Liver (tissue), 9 donors: ENCODE data around the gene LMF1. TPM values are rescaled to one million over a fixed set of nuclear protein-coding genes. Genes with fewer than 3 reads are reported as not detected.

Experiments
- DNase-seq: peaks from one replicate; pipeline ENCODE4 v3.0.0-alpha.2; 2017; ENCODE audit warnings: low spot score
- H3K27ac ChIP-seq, 2 donors: one replicate each; pipeline ENCODE4 v1.7.0; 2013; ENCODE audit warnings: inconsistent platforms in 2 of 2, low read length in 2 of 2, control low read depth in 1 of 2, low read depth in 1 of 2, mild to moderate bottlenecking in 1 of 2
- H3K27me3 ChIP-seq, 4 donors: one replicate each; pipeline versions ENCODE4 v1.6.1 to v1.7.0; 2013; ENCODE audit warnings: low read length in 3 of 4, inconsistent platforms in 1 of 4, mild to moderate bottlenecking in 1 of 4, moderate library complexity in 1 of 4; ENCODE audit not compliant: control insufficient read depth in 4 of 4, insufficient read depth in 4 of 4
- H3K36me3 ChIP-seq, 4 donors: one replicate each; pipeline versions ENCODE4 v1.6.1 to v1.7.0; 2013; ENCODE audit warnings: low read length in 3 of 4, mild to moderate bottlenecking in 3 of 4, low read depth in 1 of 4, moderate library complexity in 1 of 4; ENCODE audit not compliant: control insufficient read depth in 4 of 4, insufficient read depth in 3 of 4
- H3K4me1 ChIP-seq, 4 donors: one replicate each; pipeline versions ENCODE4 v1.6.1 to v1.7.0; 2013; ENCODE audit warnings: low read length in 3 of 4, mild to moderate bottlenecking in 3 of 4, moderate library complexity in 1 of 4; ENCODE audit not compliant: control insufficient read depth in 4 of 4, insufficient read depth in 4 of 4
- H3K4me3 ChIP-seq, 3 donors: one replicate each; pipeline versions ENCODE4 v1.6.1 to v1.7.0; 2013; ENCODE audit warnings: low read length in 3 of 3, control low read depth in 1 of 3, low read depth in 1 of 3, mild to moderate bottlenecking in 1 of 3
- H3K9ac ChIP-seq, 2 donors: one replicate each; pipeline ENCODE4 v1.7.0; 2013; ENCODE audit warnings: low read length in 2 of 2, mild to moderate bottlenecking in 2 of 2, moderate library complexity in 2 of 2, control low read depth in 1 of 2, low read depth in 1 of 2
- H3K9me3 ChIP-seq, 4 donors: one replicate each; pipeline versions ENCODE4 v1.6.1 to v1.7.0; 2013; ENCODE audit warnings: low read length in 3 of 4; ENCODE audit not compliant: control insufficient read depth in 4 of 4
- CTCF ChIP-seq: fragments of 150-350 bp; IDR thresholded peaks from 2 replicates; pipeline ENCODE4 v1.5.1; 2017; ENCODE audit warnings: improper control_type of control experiment, low read depth, low read length; ENCODE audit not compliant: missing input control
- EGR1 ChIP-seq, 2 donors: IDR thresholded peaks; 2 replicates each; pipeline ENCODE4 v1.6.1; 2016 to 2018; ENCODE audit warnings: antibody characterized with exemption in 2 of 2, low read depth in 2 of 2
- FOXA1 ChIP-seq: IDR thresholded peaks from 2 replicates; pipeline ENCODE4 v1.6.1; 2016; ENCODE audit warnings: antibody characterized with exemption
- FOXA2 ChIP-seq: IDR thresholded peaks from 2 replicates; pipeline ENCODE4 v1.6.1; 2016; ENCODE audit warnings: antibody characterized with exemption
- GABPA ChIP-seq, 2 donors: IDR thresholded peaks in 1 of 2; conservative IDR thresholded peaks in 1 of 2; 2 replicates each; pipeline ENCODE4 v1.6.1; 2016; ENCODE audit warnings: antibody characterized with exemption in 2 of 2, mild to moderate bottlenecking in 1 of 2, moderate library complexity in 1 of 2
- HNF4A ChIP-seq, 2 donors: conservative IDR thresholded peaks; 2 replicates each; pipeline ENCODE4 v1.6.1; 2016; ENCODE audit warnings: antibody characterized with exemption in 2 of 2, mild to moderate bottlenecking in 2 of 2
- HNF4G ChIP-seq: IDR thresholded peaks from 2 replicates; pipeline ENCODE4 v1.6.1; 2016; ENCODE audit warnings: antibody characterized with exemption
- JUND ChIP-seq, 2 donors: IDR thresholded peaks; 2 replicates each; pipeline ENCODE4 v1.6.1; 2016; ENCODE audit warnings: antibody characterized with exemption in 2 of 2
- NR2F2 ChIP-seq: IDR thresholded peaks from 2 replicates; pipeline ENCODE4 v1.6.1; 2016; ENCODE audit warnings: antibody characterized with exemption
- RAD21 ChIP-seq, 2 donors: IDR thresholded peaks; 2 replicates each; pipeline ENCODE4 v1.6.1; 2016; ENCODE audit warnings: antibody characterized with exemption in 2 of 2, mild to moderate bottlenecking in 2 of 2
- RXRA ChIP-seq, 2 donors: IDR thresholded peaks; 2 replicates each; pipeline ENCODE4 v1.6.1; 2017 to 2018; ENCODE audit warnings: antibody characterized with exemption in 2 of 2, mild to moderate bottlenecking in 1 of 2
- SP1 ChIP-seq: IDR thresholded peaks from 2 replicates; pipeline ENCODE4 v1.6.1; 2018; ENCODE audit warnings: antibody characterized with exemption, mild to moderate bottlenecking
- TAF1 ChIP-seq: conservative IDR thresholded peaks from 2 replicates; pipeline ENCODE4 v1.6.1; 2016; ENCODE audit warnings: antibody characterized with exemption, mild to moderate bottlenecking
- YY1 ChIP-seq: IDR thresholded peaks from 2 replicates; pipeline ENCODE4 v1.6.1; 2016; ENCODE audit warnings: antibody characterized with exemption, mild to moderate bottlenecking
- ZBTB33 ChIP-seq: IDR thresholded peaks from 2 replicates; pipeline ENCODE4 v1.6.1; 2016; ENCODE audit warnings: antibody characterized with exemption
- WGBS: extraction: QIAGEN DNeasy Blood & Tissue Kit; methylation state at CpG from one replicate; pipeline ENCODE4 v1.1.7; 2013; 5-methylcytosine and 5-hydroxymethylcytosine counted together
- polyA plus RNA-seq, 2 donors: library from polyadenylated mRNA; stranded (reverse) in 1 of 2; unstranded in 1 of 2; fragments of 200-250 nt in 1 of 2; fragments of >200 nt in 1 of 2; fragmentation: Nextera tagmentation in 1 of 2; extraction: Ambion mirVana in 1 of 2; gene quantifications; one replicate each; pipeline versions ENCODE4 v1.2.1 to v1.2.3, GENCODE V29; 2013 to 2015
- total RNA-seq, 2 donors: library from RNA; depleted of rRNA; stranded (reverse); fragments of >200 nt; gene quantifications; one replicate each; pipeline ENCODE4 v1.2.3, GENCODE V29; 2014
- TF ChIP-seq, protein P1 (sequence below): IDR thresholded peaks from 2 replicates; pipeline ENCODE4 v1.6.1; 2016; ENCODE audit warnings: antibody characterized with exemption
- TF ChIP-seq, protein P2 (sequence below): IDR thresholded peaks from 2 replicates; pipeline ENCODE4 v1.6.1; 2016; ENCODE audit warnings: antibody characterized with exemption
- TF ChIP-seq, protein P3 (sequence below): IDR thresholded peaks from 2 replicates; pipeline ENCODE4 v1.6.1; 2016; ENCODE audit warnings: antibody characterized with exemption, mild to moderate bottlenecking
- donor health status: healthy.
- donor health status: healthy.
- donor health status: healthy.
- donor health status: healthy.
- donor health status: healthy.

LMF1 gene
- total and polyA plus RNA-seq, 4 donors, result 8.8 to 24.3 (median 12.6) TPM

GRCh38 chr16:853981-854807 lies 116.6 kb downstream of the LMF1 start:
- Histone ChIP-seq H3K36me3 (no peaks in the 10 kb centered on the region), H3K9ac (no peak overlapping the region), H3K4me3 (no peak overlapping the region), H3K9me3 (peaks cover 0 to 2% (median 1%) of the 10 kb centered on the region in 4 donors), H3K4me1 (no peaks in the 10 kb centered on the region), H3K27me3 (no peaks in the 10 kb centered on the region), H3K27ac (no peak overlapping the region)
- 94% methylated on average over 31 of the region's 31 CpGs for WGBS
- TF ChIP-seq FOXA2 (no peak), JUND (IDR thresholded peaks at IDR 0.05) (no peak), GABPA (IDR thresholded peaks at IDR 0.05 in 1 of 2, conservative IDR thresholded peaks at IDR 0.05 in 1 of 2) (no peak)
- TF ChIP-seq, protein P1, sequence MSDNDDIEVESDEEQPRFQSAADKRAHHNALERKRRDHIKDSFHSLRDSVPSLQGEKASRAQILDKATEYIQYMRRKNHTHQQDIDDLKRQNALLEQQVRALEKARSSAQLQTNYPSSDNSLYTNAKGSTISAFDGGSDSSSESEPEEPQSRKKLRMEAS, result no peak
- no peak for DNase-seq

- H3K27me3 ChIP-seq, result no peaks in the 10 kb centered on the region
- H3K9ac ChIP-seq, result no peak overlapping the region
- H3K4me1 ChIP-seq, result no peaks in the 10 kb centered on the region
- H3K27ac ChIP-seq, result no peak overlapping the region
- WGBS, result 95% methylated on average over 11 of the region's 11 CpGs
- no peaks in the 10 kb centered on the region for H3K36me3 ChIP-seq
- peaks cover 0 to 3% (median 2%) of the 10 kb centered on the region in 4 donors for H3K9me3 ChIP-seq
- no peak for DNase-seq
- TF ChIP-seq GABPA (IDR thresholded peaks at IDR 0.05 in 1 of 2, conservative IDR thresholded peaks at IDR 0.05 in 1 of 2), result no peak
- TF ChIP-seq RXRA (IDR thresholded peaks at IDR 0.05), result no peak
- TF ChIP-seq SP1, result no peak
- TF ChIP-seq YY1, result no peak
- no peak for TF ChIP-seq CTCF
- TF ChIP-seq ZBTB33, result no peak
- TF ChIP-seq, protein P2, sequence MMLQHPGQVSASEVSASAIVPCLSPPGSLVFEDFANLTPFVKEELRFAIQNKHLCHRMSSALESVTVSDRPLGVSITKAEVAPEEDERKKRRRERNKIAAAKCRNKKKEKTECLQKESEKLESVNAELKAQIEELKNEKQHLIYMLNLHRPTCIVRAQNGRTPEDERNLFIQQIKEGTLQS, result no peak
- TF ChIP-seq NR2F2, result no peak
- TF ChIP-seq TAF1, result no peak
- no peak for TF ChIP-seq HNF4G
- TF ChIP-seq JUND (IDR thresholded peaks at IDR 0.05), result no peak
- no peak for TF ChIP-seq HNF4A (conservative IDR thresholded peaks at IDR 0.05)
- TF ChIP-seq RAD21 (IDR thresholded peaks at IDR 0.05), result no peak
- no peak for TF ChIP-seq FOXA2
- TF ChIP-seq, protein P3, sequence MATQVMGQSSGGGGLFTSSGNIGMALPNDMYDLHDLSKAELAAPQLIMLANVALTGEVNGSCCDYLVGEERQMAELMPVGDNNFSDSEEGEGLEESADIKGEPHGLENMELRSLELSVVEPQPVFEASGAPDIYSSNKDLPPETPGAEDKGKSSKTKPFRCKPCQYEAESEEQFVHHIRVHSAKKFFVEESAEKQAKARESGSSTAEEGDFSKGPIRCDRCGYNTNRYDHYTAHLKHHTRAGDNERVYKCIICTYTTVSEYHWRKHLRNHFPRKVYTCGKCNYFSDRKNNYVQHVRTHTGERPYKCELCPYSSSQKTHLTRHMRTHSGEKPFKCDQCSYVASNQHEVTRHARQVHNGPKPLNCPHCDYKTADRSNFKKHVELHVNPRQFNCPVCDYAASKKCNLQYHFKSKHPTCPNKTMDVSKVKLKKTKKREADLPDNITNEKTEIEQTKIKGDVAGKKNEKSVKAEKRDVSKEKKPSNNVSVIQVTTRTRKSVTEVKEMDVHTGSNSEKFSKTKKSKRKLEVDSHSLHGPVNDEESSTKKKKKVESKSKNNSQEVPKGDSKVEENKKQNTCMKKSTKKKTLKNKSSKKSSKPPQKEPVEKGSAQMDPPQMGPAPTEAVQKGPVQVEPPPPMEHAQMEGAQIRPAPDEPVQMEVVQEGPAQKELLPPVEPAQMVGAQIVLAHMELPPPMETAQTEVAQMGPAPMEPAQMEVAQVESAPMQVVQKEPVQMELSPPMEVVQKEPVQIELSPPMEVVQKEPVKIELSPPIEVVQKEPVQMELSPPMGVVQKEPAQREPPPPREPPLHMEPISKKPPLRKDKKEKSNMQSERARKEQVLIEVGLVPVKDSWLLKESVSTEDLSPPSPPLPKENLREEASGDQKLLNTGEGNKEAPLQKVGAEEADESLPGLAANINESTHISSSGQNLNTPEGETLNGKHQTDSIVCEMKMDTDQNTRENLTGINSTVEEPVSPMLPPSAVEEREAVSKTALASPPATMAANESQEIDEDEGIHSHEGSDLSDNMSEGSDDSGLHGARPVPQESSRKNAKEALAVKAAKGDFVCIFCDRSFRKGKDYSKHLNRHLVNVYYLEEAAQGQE, result no peak
- no peak for TF ChIP-seq EGR1 (IDR thresholded peaks at IDR 0.05; ENCODE audit: low read depth in 2 of 2)
- TF ChIP-seq, protein P1, result no peak
- no peak for TF ChIP-seq FOXA1
- H3K4me3 ChIP-seq, result no peak overlapping the region
These were observed 117.5 kb downstream of the LMF1 start for GRCh38 chr16:853306-853705.
